Lower leg skin (tissue), 3 donors: ENCODE measurements around the gene SUN5.

Experiments used
- CTCF ChIP-seq, 3 donors: fragments of 450-650 bp; IDR thresholded peaks; one replicate each; pipeline ENCODE4 v1.5.1; 2016; ENCODE audit warnings: antibody characterized with exemption in 3 of 3, mild to moderate bottlenecking in 3 of 3, moderate library complexity in 2 of 3
- POLR2A ChIP-seq, 2 donors: fragments of 450-650 bp; IDR thresholded peaks; one replicate each; pipeline ENCODE4 v1.6.1; 2016 to 2017; ENCODE audit warnings: antibody characterized with exemption in 2 of 2, mild to moderate bottlenecking in 1 of 2, moderate library complexity in 1 of 2

- TF ChIP-seq CTCF (IDR thresholded peaks at IDR 0.05) (no peak), POLR2A (IDR thresholded peaks at IDR 0.05) (no peak)
Observed at GRCh38 chr20:33005908-33006775, 1.9 kb upstream of the SUN5 start.
